Activated CD4-positive, CD25-positive, alpha-beta regulatory T cell treated with anti-CD3 and anti-CD28 coated beads, Interleukin-2, amount 50 U/mL, for 72 hours (primary cell): ENCODE measurements around the gene SLC6A3.
A peak's percentile ranks its signal among the peaks of the same experiment; 100 is the strongest.
"Not testable (repeated sequence)": the region's sequence is repeated elsewhere in the genome, so short reads cannot be mapped to it uniquely, and the experiment has no call there.

Experiments used
- DNase-seq: peaks from one replicate; pipeline ENCODE4 v3.0.0; 2021

SLC6A3 gene

GRCh38 chr5:1439388-1440097 is 5.7 kb downstream of the SLC6A3 start:
- no peak for DNase-seq

GRCh38 chr5:1438871-1439270 is 6.4 kb downstream of the SLC6A3 start:
- DNase-seq = no peak

GRCh38 chr5:1437876-1438559 is 7.2 kb downstream of the SLC6A3 start:
- no peak for DNase-seq

GRCh38 chr5:1437226-1437829 is 7.9 kb downstream of the SLC6A3 start:
- no peak for DNase-seq

GRCh38 chr5:1436681-1437080 is 8.6 kb downstream of the SLC6A3 start:
- no peak for DNase-seq

GRCh38 chr5:1436036-1436435 is 9.2 kb downstream of the SLC6A3 start:
- no peak for DNase-seq

- DNase-seq = no peak
Observed at GRCh38 chr5:1435369-1435768, 9.9 kb downstream of the SLC6A3 start.

- no peak for DNase-seq
Observed at GRCh38 chr5:1432296-1432695, 12.9 kb downstream of the SLC6A3 start.

- no peak for DNase-seq
Observed at GRCh38 chr5:1431896-1432295, 13.3 kb downstream of the SLC6A3 start.

- no peak for DNase-seq
Observed at GRCh38 chr5:1431021-1431811, 14.0 kb downstream of the SLC6A3 start.

GRCh38 chr5:1430121-1430795 is 15.0 kb downstream of the SLC6A3 start:
- no peak for DNase-seq

GRCh38 chr5:1429496-1429895 is 15.7 kb downstream of the SLC6A3 start:
- DNase-seq = no peak

GRCh38 chr5:1429066-1429465 is 16.2 kb downstream of the SLC6A3 start:
- DNase-seq = peak; percentile 6

- no peak for DNase-seq
Observed at GRCh38 chr5:1428107-1428506, 17.1 kb downstream of the SLC6A3 start.

GRCh38 chr5:1424716-1425115 is 20.5 kb downstream of the SLC6A3 start:
- DNase-seq = no peak

GRCh38 chr5:1423901-1424603 is 21.2 kb downstream of the SLC6A3 start:
- DNase-seq = no peak

GRCh38 chr5:1422522-1422921 is 22.7 kb downstream of the SLC6A3 start:
- DNase-seq = not testable (repeated sequence)

- DNase-seq = no peak
Observed at GRCh38 chr5:1421521-1422341, 23.5 kb downstream of the SLC6A3 start.

GRCh38 chr5:1420211-1421195 is 24.7 kb downstream of the SLC6A3 start:
- DNase-seq = no peak
